H9 (cell line): ENCODE data around the gene HOXA1. TPM values are rescaled to one million over a fixed set of nuclear protein-coding genes. Genes with fewer than 3 reads are reported as not detected.

Experiments
- DNase-seq: peaks from one replicate; pipeline ENCODE4 v3.0.0-alpha.2; 2017
- H2AFZ ChIP-seq: one replicate; pipeline ENCODE4 v1.6.1; 2013; ENCODE audit warnings: mild to moderate bottlenecking, low read length, control low read depth, moderate library complexity
- H2AK5ac ChIP-seq: 2 replicates; pipeline ENCODE4 v1.6.1; 2013; ENCODE audit warnings: low read length, control low read depth, mixed read lengths; ENCODE audit not compliant: insufficient read length
- H2BK120ac ChIP-seq: one replicate; pipeline ENCODE4 v1.6.1; 2013; ENCODE audit warnings: low read depth, mild to moderate bottlenecking, low read length, control low read depth, inconsistent platforms; ENCODE audit not compliant: poor library complexity, severe bottlenecking
- H2BK12ac ChIP-seq: 2 replicates; pipeline ENCODE4 v1.6.1; 2013; ENCODE audit warnings: low read length, control low read depth, mixed read lengths, low read depth; ENCODE audit not compliant: insufficient read length
- H2BK15ac ChIP-seq: 2 replicates; pipeline ENCODE4 v1.6.1; 2013; ENCODE audit warnings: low read depth, low read length, control low read depth
- H2BK20ac ChIP-seq: one replicate; pipeline ENCODE4 v1.6.1; 2013; ENCODE audit warnings: low read depth, mild to moderate bottlenecking, low read length, control low read depth, inconsistent platforms; ENCODE audit not compliant: poor library complexity, severe bottlenecking
- H2BK5ac ChIP-seq: 2 replicates; pipeline ENCODE4 v1.6.1; 2013; ENCODE audit warnings: low read length, control low read depth, mixed read lengths; ENCODE audit not compliant: insufficient read length
- H3K14ac ChIP-seq: 2 replicates; pipeline ENCODE4 v1.6.1; 2013; ENCODE audit warnings: low read length, control low read depth; ENCODE audit not compliant: insufficient read depth
- H3K18ac ChIP-seq: 2 replicates; pipeline ENCODE4 v1.6.1; 2013; ENCODE audit warnings: low read depth, mild to moderate bottlenecking, mixed read lengths, low read length, control low read depth; ENCODE audit not compliant: insufficient read length
- H3K23ac ChIP-seq: 2 replicates; pipeline ENCODE4 v1.6.1; 2013; ENCODE audit warnings: low read length, control low read depth, mixed read lengths, low read depth; ENCODE audit not compliant: insufficient read length
- H3K23me2 ChIP-seq: 2 replicates; pipeline ENCODE4 v1.6.1; 2013; ENCODE audit warnings: low read depth, mild to moderate bottlenecking, mixed read lengths, low read length, control low read depth; ENCODE audit not compliant: insufficient read length, poor library complexity, severe bottlenecking
- H3K27ac ChIP-seq: 2 replicates; pipeline ENCODE4 v1.5.1; 2013; ENCODE audit warnings: low read length, control low read depth, mixed read lengths, low read depth; ENCODE audit not compliant: insufficient read length
- H3K27me3 ChIP-seq: 2 replicates; pipeline ENCODE4 v1.6.1; 2013; ENCODE audit warnings: low read length, control low read depth, inconsistent platforms; ENCODE audit not compliant: insufficient read depth
- H3K4ac ChIP-seq: 2 replicates; pipeline ENCODE4 v1.6.1; 2013; ENCODE audit warnings: low read depth, mild to moderate bottlenecking, control low read depth, inconsistent platforms, low read length, moderate library complexity
- H3K4me1 ChIP-seq: 2 replicates; pipeline ENCODE4 v1.6.1; 2013; ENCODE audit warnings: low read length, control low read depth, inconsistent platforms; ENCODE audit not compliant: insufficient read depth
- H3K4me2 ChIP-seq: 2 replicates; pipeline ENCODE4 v1.6.1; 2013; ENCODE audit warnings: low read length, control low read depth, mixed read lengths; ENCODE audit not compliant: insufficient read length, insufficient read depth
- H3K56ac ChIP-seq: 2 replicates; pipeline ENCODE4 v1.6.1; 2013; ENCODE audit warnings: low read depth, mild to moderate bottlenecking, mixed read lengths, low read length, control low read depth; ENCODE audit not compliant: insufficient read length
- H3K79me1 ChIP-seq: 2 replicates; pipeline ENCODE4 v1.6.1; 2013; ENCODE audit warnings: low read depth, mild to moderate bottlenecking, moderate library complexity, low read length, control low read depth, inconsistent platforms; ENCODE audit not compliant: insufficient read depth, poor library complexity, severe bottlenecking
- H3K79me2 ChIP-seq: 2 replicates; pipeline ENCODE4 v1.6.1; 2013; ENCODE audit warnings: low read length, control low read depth, inconsistent platforms; ENCODE audit not compliant: insufficient read depth
- H3K9ac ChIP-seq: 2 replicates; pipeline ENCODE4 v1.6.1; 2013; ENCODE audit warnings: low read length, control low read depth, mixed read lengths; ENCODE audit not compliant: insufficient read length; ENCODE audit errors: extremely low read depth
- H3K9me3 ChIP-seq: one replicate; pipeline ENCODE4 v1.6.1; 2013; ENCODE audit warnings: low read depth, low read length, inconsistent platforms; ENCODE audit not compliant: control insufficient read depth
- H3T11ph ChIP-seq: one replicate; pipeline ENCODE4 v1.6.1; 2013; ENCODE audit warnings: mild to moderate bottlenecking, low read length, control low read depth, inconsistent platforms
- H4K20me1 ChIP-seq: one replicate; pipeline ENCODE4 v1.6.1; 2013; ENCODE audit not compliant: control insufficient read depth, insufficient read length, insufficient read depth
- H4K5ac ChIP-seq: 2 replicates; pipeline ENCODE4 v1.6.1; 2013; ENCODE audit warnings: low read depth, mild to moderate bottlenecking, mixed read lengths, low read length, control low read depth; ENCODE audit not compliant: insufficient read length
- H4K8ac ChIP-seq: replicated peaks from 2 replicates; pipeline ENCODE4 v1.6.1; 2013; ENCODE audit warnings: low read length, control low read depth, mixed read lengths, low read depth; ENCODE audit not compliant: insufficient read length
- H4K91ac ChIP-seq: 2 replicates; pipeline ENCODE4 v1.6.1; 2013; ENCODE audit warnings: low read depth, mild to moderate bottlenecking, moderate library complexity, mixed read lengths, low read length, control low read depth; ENCODE audit not compliant: insufficient read length
- H3K27ac Mint-ChIP-seq, 3 experiments: 2 replicates in 2 of 3; 3 replicates in 1 of 3; pipeline ENCODE4 v1.8.0; 2020 to 2021; ENCODE audit warnings: mixed read lengths in 3 of 3, mild to moderate bottlenecking in 1 of 3, moderate library complexity in 1 of 3
- H3K27me3 Mint-ChIP-seq: 2 replicates; pipeline ENCODE4 v1.8.0; 2021; ENCODE audit warnings: low read depth, mild to moderate bottlenecking, moderate library complexity, mixed read lengths
- H3K36me3 Mint-ChIP-seq, 3 experiments: 2 replicates in 2 of 3; 3 replicates in 1 of 3; pipeline ENCODE4 v1.8.0; 2020 to 2021; ENCODE audit warnings: low read depth in 3 of 3, mixed read lengths in 3 of 3; ENCODE audit not compliant: insufficient read depth in 1 of 3
- H3K4me1 Mint-ChIP-seq, 2 experiments: 2 replicates each; pipeline ENCODE4 v1.8.0; 2020; ENCODE audit warnings: mixed read lengths in 2 of 2
- H3K4me3 Mint-ChIP-seq, 2 experiments: 2 replicates in 1 of 2; 3 replicates in 1 of 2; pipeline ENCODE4 v1.8.0; 2020 to 2021; ENCODE audit warnings: mild to moderate bottlenecking in 2 of 2, mixed read lengths in 2 of 2, moderate library complexity in 1 of 2
- H3K9me3 Mint-ChIP-seq, 2 experiments: 2 replicates in 1 of 2; 3 replicates in 1 of 2; pipeline ENCODE4 v1.8.0; 2020; ENCODE audit warnings: mild to moderate bottlenecking in 2 of 2, mixed read lengths in 2 of 2, moderate library complexity in 1 of 2
- CTCF ChIP-seq: fragments of 200-600 bp; sonication (generic); conservative IDR thresholded peaks from 3 replicates; pipeline ENCODE4 v1.8.0; 2021; ENCODE audit warnings: antibody characterized with exemption, mild to moderate bottlenecking
- WGBS: extraction: QIAGEN DNeasy Blood & Tissue Kit; methylation state at CpG from one replicate; pipeline ENCODE4 v1.1.7; 2013; ENCODE audit warnings: missing lambda C conversion rate, low lambda C conversion rate, mixed read lengths; ENCODE audit not compliant: insufficient read length; ENCODE audit errors: extremely low coverage; 5-methylcytosine and 5-hydroxymethylcytosine counted together
- total RNA-seq: library from RNA; stranded (reverse); gene quantifications from 2 replicates; pipeline ENCODE4 v1.2.1, GENCODE V29; 2021

Gene HOXA1
- total RNA-seq, 1 experiment from 2014 or later: not detected

GRCh38 chr7:27097686-27098577 lies 2.1 kb upstream of the HOXA1 start:
- Histone ChIP-seq H2AK5ac (no peak overlapping the region), H3K56ac (no peak overlapping the region), H3K23ac (no peak overlapping the region), H2BK5ac (no peak overlapping the region), H3K4ac (no peak overlapping the region), H4K8ac (no peak overlapping the region), H2BK12ac (no peak overlapping the region), H4K5ac (no peak overlapping the region), H2BK20ac (no peak overlapping the region), H3K14ac (no peak overlapping the region), H2BK15ac (no peak overlapping the region), H3K79me1 (no peaks in the 10 kb centered on the region), H2BK120ac (no peak overlapping the region), H4K20me1 (peaks cover 2% of the 10 kb centered on the region), H3K18ac (no peak overlapping the region), H3K27me3 (peaks cover 95% of the 10 kb centered on the region), H3K4me1 (no peaks in the 10 kb centered on the region), H3K79me2 (no peaks in the 10 kb centered on the region), H3K9me3 (no peaks in the 10 kb centered on the region), H2AFZ (no peak overlapping the region), H3T11ph (no peak overlapping the region), H3K9ac (no peak overlapping the region), H3K4me2 (no peak overlapping the region), H4K91ac (no peak overlapping the region), H3K23me2 (peaks cover 7% of the 10 kb centered on the region), H3K27ac (no peak overlapping the region)
- H3K36me3 Mint-ChIP-seq: no peaks in the 10 kb centered on the region
- TF ChIP-seq CTCF: no peak
- no CpG with 5 or more reads among the region's 35 CpGs for WGBS
- H3K27me3 Mint-ChIP-seq: peaks cover 100% of the 10 kb centered on the region
- H3K4me1 Mint-ChIP-seq: peaks cover 38 to 65% of the 10 kb centered on the region in 2 experiments
- no peak overlapping the region for H3K27ac Mint-ChIP-seq
- no peak for DNase-seq
- peak overlapping the region in 1 of 2 experiments; percentile 86; a peak in 3 of 5 replicates for H3K4me3 Mint-ChIP-seq
- H3K9me3 Mint-ChIP-seq: peaks cover 7 to 31% of the 10 kb centered on the region in 2 experiments
